Measurements from ENCODE around the gene CHMP6. TPM values are rescaled to one million over a fixed set of nuclear protein-coding genes. Genes with fewer than 3 reads are reported as not detected.

Gene CHMP6
- total and polyA plus RNA-seq, 9 of the 15 experiments (the other 6 are each of a cell fraction or from before 2014, with no cell fraction given) = 0.25 to 30.4 (median 13.4) TPM

GRCh38 chr17:81039096-81039495 is 47.5 kb downstream of the CHMP6 start (continued):
- TF ChIP-seq PTBP1 (IDR thresholded peaks at IDR 0.05; ENCODE audit: low read depth, low read length) (no peak), BCOR (IDR thresholded peaks at IDR 0.05) (no peak), ZNF778 (CRISPR knock-in tag; IDR thresholded peaks at IDR 0.05) (no peak), MEF2D (tag; conservative IDR thresholded peaks at IDR 0.05; ENCODE audit: low read depth) (no peak), NFRKB (IDR thresholded peaks at IDR 0.05; ENCODE audit: low read depth) (no peak), HMG20A (CRISPR knock-in tag; conservative IDR thresholded peaks at IDR 0.05) (no peak), EZH2 (IDR thresholded peaks at IDR 0.05; ENCODE audit: borderline replicate concordance, low read depth, low read length) (no peak), CBX5 (IDR thresholded peaks at IDR 0.05; ENCODE audit: borderline replicate concordance, low read depth) (no peak), U2AF1 (optimal IDR thresholded peaks at IDR 0.05; ENCODE audit: low read depth, low read length) (no peak)

GRCh38 chr17:81039854-81040758 is 48.5 kb downstream of the CHMP6 start:
- no peaks in the 10 kb centered on the region for H3K27me3 ChIP-seq (ENCODE audit: control insufficient read depth in 2 of 2, insufficient read depth in 2 of 2, low read length in 2 of 2)
- H3K4me3 ChIP-seq = no peak overlapping the region; the same call in 1 of the 2 replicates
- 44% methylated on average over 25 of the region's 28 CpGs for WGBS (ENCODE audit: insufficient coverage, low coverage, missing lambda C conversion rate)
- in situ Hi-C loops (cut with MboI) = no loop called here
- FAIRE-seq = no peak
- POLR2A ChIA-PET = no interaction called here
- CTCF ChIA-PET (ENCODE audit: low intra/inter-chr PET ratio) = interaction anchor here (1.6 kb wide), 1 partner anchor 61 kb away, joined by 5 read pairs; no protein-coding TSS in a partner anchor
- H3K27ac ChIP-seq (ENCODE audit: extremely low read depth, low read depth, low read length) = no peak overlapping the region; the same call in 2 of the 3 replicates
- ATAC-seq = peak; percentile 42
- intact Hi-C loops (cut with micrococcal nuclease) = loop anchor here (5.0 kb wide), 1 partner anchor 57 kb away; no protein-coding TSS in a partner anchor
- peaks cover 43% of the 10 kb centered on the region; the same call in 2 of the 3 replicates for H3K36me3 ChIP-seq (ENCODE audit: control insufficient read depth, insufficient read depth, low read length)
- peaks cover 15% of the 10 kb centered on the region for H3K9me1 ChIP-seq (ENCODE audit: control insufficient read depth, insufficient read depth, low read length)
- no peaks in the 10 kb centered on the region for H3K9me3 ChIP-seq (replicated peaks; ENCODE audit: control insufficient read depth, insufficient read depth, low read depth, low read length)
- H4K20me1 ChIP-seq (replicated peaks; ENCODE audit: control insufficient read depth, insufficient read depth, low read length) = peaks cover 50% of the 10 kb centered on the region
- H3K4me1 ChIP-seq (replicated peaks in 1 of 2; ENCODE audit: control insufficient read depth in 2 of 2, insufficient read depth in 2 of 2, low read length in 2 of 2) = peaks cover 20 to 83% of the 10 kb centered on the region in 2 experiments
- peak overlapping the region in 1 of 2 experiments; percentile 62; a peak in 2 of 4 replicates for H3K9ac ChIP-seq (ENCODE audit: insufficient read depth in 1 of 2, low read depth in 2 of 2, low read length in 2 of 2)
- peak in 3 of 4 experiments; percentile 20 to 59 (median 42) for DNase-seq (ENCODE audit: extremely low read depth in 1 of 4, low spot score in 3 of 4)
- peaks cover 96% of the 10 kb centered on the region for H3K79me2 ChIP-seq (ENCODE audit: control insufficient read depth, insufficient read depth, low read length)
- no TSS peak for BruUV-seq (replicated peaks)
- H2AFZ ChIP-seq (ENCODE audit: low read depth, low read length) = no peak overlapping the region
- peak overlapping the region; percentile 23; the same call in 1 of the 2 replicates for H3K4me2 ChIP-seq (ENCODE audit: insufficient read depth, low read length)
- TF ChIP-seq CREB5 (CRISPR knock-in tag; IDR thresholded peaks at IDR 0.05) (no peak), NFE2 (IDR thresholded peaks at IDR 0.05; ENCODE audit: low read depth) (peak; percentile 53; the same call in 1 of the 2 replicates), GATAD2A (IDR thresholded peaks at IDR 0.05) (no peak), ZNF239 (CRISPR knock-in tag; IDR thresholded peaks at IDR 0.05) (no peak), TAF9B (IDR thresholded peaks at IDR 0.05; ENCODE audit: partially characterized antibody) (no peak), ZNF165 (CRISPR knock-in tag; IDR thresholded peaks at IDR 0.05; ENCODE audit: borderline replicate concordance) (no peak), ZSCAN32 (CRISPR knock-in tag; IDR thresholded peaks at IDR 0.05) (no peak), NR4A1 (CRISPR knock-in tag; IDR thresholded peaks at IDR 0.05) (no peak), NR4A1 (tag; IDR thresholded peaks at IDR 0.05) (no peak), OTX1 (CRISPR knock-in tag; IDR thresholded peaks at IDR 0.05) (no peak), KLF1 (tag; IDR thresholded peaks at IDR 0.05) (0 out of 2 replicates have a peak, but pooled peaks have one; percentile 20), ZNF644 (tag; IDR thresholded peaks at IDR 0.05; ENCODE audit: low read depth) (no peak)
